Keratinocyte (primary cell): Measurements from ENCODE around the gene ZFYVE9. TPM values are rescaled to one million over a fixed set of nuclear protein-coding genes. Genes with fewer than 3 reads are reported as not detected.

Experiments
- DNase-seq: peaks from one replicate; pipeline ENCODE4 v3.0.0-alpha.2; 2011; ENCODE audit warnings: low read depth, missing footprints, low spot score
- FAIRE-seq: peaks from 2 replicates; lab custom pipeline; 2011; peaks lifted over from hg19 to GRCh38; lab: Jason Lieb, UNC
- H2AFZ ChIP-seq: 2 replicates; pipeline ENCODE4 v1.6.0; 2012; ENCODE audit warnings: low read length, control low read depth, inconsistent platforms; ENCODE audit not compliant: control insufficient read depth
- H3K27ac ChIP-seq: 2 replicates; pipeline ENCODE4 v1.5.1; 2011; ENCODE audit warnings: low read length; ENCODE audit not compliant: control insufficient read depth, insufficient read depth
- H3K27me3 ChIP-seq: 3 replicates; pipeline ENCODE4 v1.6.0; 2011; ENCODE audit warnings: low read length; ENCODE audit not compliant: control insufficient read depth, insufficient read depth; ENCODE audit errors: extremely low read depth
- H3K36me3 ChIP-seq, 2 experiments: 2 replicates in 1 of 2; 3 replicates in 1 of 2; pipeline ENCODE4 v1.5.1; 2011; ENCODE audit warnings: low read length in 2 of 2, mild to moderate bottlenecking in 1 of 2; ENCODE audit not compliant: control insufficient read depth in 2 of 2, insufficient read depth in 2 of 2; ENCODE audit errors: extremely low read depth in 1 of 2
- H3K4me1 ChIP-seq: 3 replicates; pipeline ENCODE4 v1.5.1; 2011; ENCODE audit warnings: low read length; ENCODE audit not compliant: control insufficient read depth, insufficient read depth; ENCODE audit errors: extremely low read depth
- H3K4me2 ChIP-seq: 3 replicates; pipeline ENCODE4 v1.6.0; 2011; ENCODE audit warnings: low read depth, low read length; ENCODE audit not compliant: control insufficient read depth, insufficient read depth; ENCODE audit errors: extremely low read depth
- H3K4me3 ChIP-seq, 3 experiments: fragments of 200-600 bp in 1 of 3; sonication (generic) in 1 of 3; 2 replicates in 2 of 3; 3 replicates in 1 of 3; pipeline ENCODE4 v1.5.1; 2011 to 2016; ENCODE audit warnings: low read length in 3 of 3, mild to moderate bottlenecking in 3 of 3, control low read depth in 2 of 3, inconsistent platforms in 1 of 3, low read depth in 1 of 3, mixed read lengths in 1 of 3, mixed run types in 1 of 3, moderate library complexity in 1 of 3; ENCODE audit not compliant: control insufficient read depth in 2 of 3, insufficient read depth in 2 of 3; ENCODE audit errors: extremely low read depth in 1 of 3
- H3K79me2 ChIP-seq: 2 replicates; pipeline ENCODE4 v1.6.0; 2012; ENCODE audit warnings: low read length; ENCODE audit not compliant: control insufficient read depth, insufficient read depth
- H3K9ac ChIP-seq: 3 replicates; pipeline ENCODE4 v1.6.0; 2011; ENCODE audit warnings: low read length; ENCODE audit not compliant: control insufficient read depth, insufficient read depth; ENCODE audit errors: extremely low read depth
- H3K9me1 ChIP-seq: 3 replicates; pipeline ENCODE4 v1.6.0; 2011; ENCODE audit warnings: low read length; ENCODE audit not compliant: control insufficient read depth, insufficient read depth; ENCODE audit errors: extremely low read depth
- H3K9me3 ChIP-seq: 2 replicates; pipeline ENCODE4 v1.5.1; 2012; ENCODE audit warnings: low read depth, low read length; ENCODE audit not compliant: control insufficient read depth
- H4K20me1 ChIP-seq: 3 replicates; pipeline ENCODE4 v1.6.0; 2011; ENCODE audit warnings: low read length; ENCODE audit not compliant: control insufficient read depth, insufficient read depth; ENCODE audit errors: extremely low read depth
- CTCF ChIP-seq, 3 experiments: IDR thresholded peaks in 1 of 3; conservative IDR thresholded peaks in 1 of 3; optimal IDR thresholded peaks in 1 of 3; 2 replicates in 2 of 3; 3 replicates in 1 of 3; pipeline versions ENCODE3 to v1.5.1; 2011; ENCODE audit warnings: low read length in 3 of 3, mild to moderate bottlenecking in 3 of 3, moderate library complexity in 2 of 3, control low read depth in 1 of 3, inconsistent platforms in 1 of 3; ENCODE audit not compliant: insufficient read depth in 2 of 3; ENCODE audit errors: extremely low read depth in 1 of 3
- EZH2 ChIP-seq: IDR thresholded peaks from one replicate; pipeline ENCODE4 v1.6.1; 2012; ENCODE audit warnings: inconsistent platforms, mild to moderate bottlenecking, low read length, moderate library complexity
- dilution Hi-C: fragments of 300-500 bp; cut with MboI; formaldehyde crosslinking; loops from one replicate; pipeline ENCODE4 v1.7.0; 2020; ENCODE audit warnings: low sequenced_read_pairs; ENCODE audit not compliant: extremely low pct_ligation_motif_present
- polyA plus RNA-seq, 5 experiments: library from polyadenylated mRNA; depleted of rRNA in 3 of 5; stranded (reverse) in 3 of 5; stranded (forward) in 1 of 5; unstranded in 1 of 5; fragments of >200 nt; gene quantifications; 1 replicate in 1 of 5; 2 replicates in 3 of 5; 3 replicates in 1 of 5; pipeline versions ENCODE4 v1.2.1 to v1.2.3, GENCODE V29; 2011 to 2012; ENCODE audit warnings: missing spikeins in 2 of 5, low read depth in 1 of 5, low replicate concordance in 1 of 5

Gene ZFYVE9
- polyA plus RNA-seq, 1 donor (not counting 4 experiments of a cell fraction or from before 2014, with no cell fraction given), result 27.7 TPM

DNA sequence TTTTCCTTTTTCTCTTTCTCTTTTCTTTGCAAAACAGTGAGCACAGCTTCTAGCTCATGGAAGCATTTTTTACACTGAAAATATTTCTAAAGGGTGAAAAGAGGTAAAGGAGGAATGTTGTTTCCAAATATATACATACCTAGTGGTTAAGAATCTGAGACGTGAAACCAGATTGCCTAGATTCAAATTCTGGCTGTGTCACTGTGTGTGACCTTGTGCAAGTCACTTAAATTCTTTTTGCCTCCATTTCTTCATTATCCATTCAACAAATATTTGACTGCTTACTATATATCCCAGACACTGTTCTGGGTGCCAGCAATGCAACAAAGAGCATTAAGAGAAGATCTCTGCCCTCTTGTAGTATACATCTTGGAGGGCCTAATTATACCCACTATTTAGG lies 53.3 kb downstream of the ZFYVE9 start:
- dilution Hi-C loops, result no loop called here
- H3K9me3 ChIP-seq, result no peaks in the 10 kb centered on the region
- no peaks in the 10 kb centered on the region for H3K36me3 ChIP-seq
- no peak overlapping the region for H3K27ac ChIP-seq
- DNase-seq, result no peak
- no peaks in the 10 kb centered on the region for H3K9me1 ChIP-seq
- TF ChIP-seq EZH2, result no peak
- no peak for TF ChIP-seq CTCF (optimal IDR thresholded peaks at IDR 0.05 in 1 of 3, IDR thresholded peaks at IDR 0.05 in 1 of 3, conservative IDR thresholded peaks at IDR 0.05 in 1 of 3; ENCODE audit: extremely low read depth in 1 of 3, insufficient read depth in 2 of 3, low read length in 3 of 3)
- peaks cover 23% of the 10 kb centered on the region for H3K4me1 ChIP-seq
- H3K4me2 ChIP-seq, result no peak overlapping the region
- no peak overlapping the region for H3K9ac ChIP-seq
- H4K20me1 ChIP-seq, result no peaks in the 10 kb centered on the region
- no peak for FAIRE-seq
- H2AFZ ChIP-seq, result no peak overlapping the region
- H3K27me3 ChIP-seq, result no peaks in the 10 kb centered on the region
- peaks cover 23% of the 10 kb centered on the region for H3K79me2 ChIP-seq
- no peak overlapping the region for H3K4me3 ChIP-seq

- dilution Hi-C loops, result no loop called here
- Histone ChIP-seq H3K4me3 (no peak overlapping the region), H3K9me3 (no peaks in the 10 kb centered on the region), H3K79me2 (peaks cover 26% of the 10 kb centered on the region), H3K27me3 (no peaks in the 10 kb centered on the region), H3K36me3 (no peaks in the 10 kb centered on the region), H3K9me1 (no peaks in the 10 kb centered on the region), H3K9ac (no peak overlapping the region), H2AFZ (no peak overlapping the region), H3K27ac (no peak overlapping the region), H4K20me1 (no peaks in the 10 kb centered on the region), H3K4me2 (no peak overlapping the region), H3K4me1 (peaks cover 12% of the 10 kb centered on the region)
- TF ChIP-seq CTCF (optimal IDR thresholded peaks at IDR 0.05 in 1 of 3, IDR thresholded peaks at IDR 0.05 in 1 of 3, conservative IDR thresholded peaks at IDR 0.05 in 1 of 3; ENCODE audit: extremely low read depth in 1 of 3, insufficient read depth in 2 of 3, low read length in 3 of 3), result no peak
- no peak for TF ChIP-seq EZH2
- FAIRE-seq, result no peak
- no peak for DNase-seq
These were observed 62.2 kb downstream of the ZFYVE9 start for GRCh38 chr1:52203935-52204625.
